NCI-H774 (cell line): ENCODE measurements around the gene AQP9.

Source experiments
- DNase-seq: peaks from one replicate; lab custom pipeline; 2025; lab: John Stamatoyannopoulos, UW

The AQP9 gene

DNA sequence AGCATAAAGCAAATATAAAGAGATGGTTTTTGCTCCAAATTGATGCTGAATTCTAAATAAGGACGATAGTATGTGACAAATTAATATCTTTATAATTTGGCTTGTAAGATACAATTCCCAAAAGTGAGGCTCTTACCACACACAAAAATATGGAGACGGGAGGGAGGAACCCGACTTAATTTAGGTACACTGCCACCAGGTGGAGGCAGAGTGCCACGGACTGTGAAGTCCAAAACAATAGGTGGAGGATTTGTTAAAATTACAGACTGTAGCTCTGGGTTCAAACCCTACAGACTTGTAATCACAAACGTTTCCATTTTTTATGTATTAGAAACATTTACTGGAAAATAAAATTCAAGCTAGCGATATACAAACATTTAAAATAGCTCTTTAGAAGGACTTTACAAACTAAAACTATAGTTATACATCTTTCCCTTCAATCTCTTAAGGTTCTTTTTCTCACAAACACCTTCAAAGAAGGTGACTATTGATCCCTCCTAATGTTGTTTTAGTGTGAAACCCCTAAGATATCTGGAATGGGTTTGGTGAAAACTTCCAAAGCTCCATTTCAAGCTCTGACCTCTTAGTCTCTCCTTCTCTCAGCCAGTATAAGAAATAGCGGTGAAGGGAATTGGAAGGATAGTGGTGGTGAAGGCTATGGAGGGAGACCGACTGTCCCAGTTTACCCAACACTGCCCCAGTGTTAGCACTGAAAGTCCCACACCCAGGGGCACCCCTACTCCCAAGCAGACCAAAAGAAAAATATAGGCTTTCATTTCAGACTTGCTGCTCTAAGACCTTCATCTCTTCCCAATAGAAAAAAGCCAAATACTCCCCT lies 89.7 kb downstream of the AQP9 start:
- DNase-seq = peak; percentile 65

DNA sequence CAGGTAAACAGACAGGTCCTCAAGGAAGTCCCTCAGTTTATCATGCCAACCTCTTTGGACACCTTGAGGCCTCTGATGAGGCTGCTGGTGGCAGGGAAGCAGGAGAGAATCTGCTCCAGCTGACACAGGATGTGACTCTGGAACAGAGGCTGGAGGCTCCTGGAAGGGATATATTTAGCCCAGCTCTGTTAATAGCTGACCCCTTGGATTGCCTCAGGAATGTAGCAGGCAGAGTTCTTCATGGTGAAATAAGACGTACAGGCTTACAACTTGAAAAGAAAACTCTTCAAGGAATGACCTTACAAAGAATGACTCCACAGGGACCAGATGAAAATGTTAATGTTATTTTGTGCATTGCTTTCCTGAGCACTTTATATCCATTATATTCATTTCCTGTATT lies 90.5 kb downstream of the AQP9 start:
- no peak for DNase-seq

DNA sequence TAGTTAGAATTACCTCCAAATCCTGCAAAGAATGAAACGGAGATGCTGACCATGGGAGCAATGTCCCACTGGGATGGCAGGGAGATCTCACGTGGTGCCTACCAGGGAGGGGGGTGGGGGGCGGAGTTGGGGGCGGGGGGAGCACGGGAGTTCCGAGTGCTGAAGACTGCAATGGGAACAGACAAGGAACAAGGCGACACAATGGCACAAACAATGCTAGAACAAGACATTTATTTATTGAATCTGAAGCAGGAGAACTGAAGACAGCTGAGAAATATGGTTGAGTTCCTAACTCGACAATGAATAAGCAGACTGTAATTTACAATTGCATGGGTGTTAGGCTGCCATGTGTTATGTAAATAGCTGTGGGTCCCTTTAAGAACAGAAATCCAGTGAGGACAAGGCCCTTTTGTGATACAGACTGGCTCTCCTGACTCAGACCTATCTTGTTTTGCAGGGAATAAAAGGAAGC lies 91.2 kb downstream of the AQP9 start:
- peak; percentile 10 for DNase-seq

DNA sequence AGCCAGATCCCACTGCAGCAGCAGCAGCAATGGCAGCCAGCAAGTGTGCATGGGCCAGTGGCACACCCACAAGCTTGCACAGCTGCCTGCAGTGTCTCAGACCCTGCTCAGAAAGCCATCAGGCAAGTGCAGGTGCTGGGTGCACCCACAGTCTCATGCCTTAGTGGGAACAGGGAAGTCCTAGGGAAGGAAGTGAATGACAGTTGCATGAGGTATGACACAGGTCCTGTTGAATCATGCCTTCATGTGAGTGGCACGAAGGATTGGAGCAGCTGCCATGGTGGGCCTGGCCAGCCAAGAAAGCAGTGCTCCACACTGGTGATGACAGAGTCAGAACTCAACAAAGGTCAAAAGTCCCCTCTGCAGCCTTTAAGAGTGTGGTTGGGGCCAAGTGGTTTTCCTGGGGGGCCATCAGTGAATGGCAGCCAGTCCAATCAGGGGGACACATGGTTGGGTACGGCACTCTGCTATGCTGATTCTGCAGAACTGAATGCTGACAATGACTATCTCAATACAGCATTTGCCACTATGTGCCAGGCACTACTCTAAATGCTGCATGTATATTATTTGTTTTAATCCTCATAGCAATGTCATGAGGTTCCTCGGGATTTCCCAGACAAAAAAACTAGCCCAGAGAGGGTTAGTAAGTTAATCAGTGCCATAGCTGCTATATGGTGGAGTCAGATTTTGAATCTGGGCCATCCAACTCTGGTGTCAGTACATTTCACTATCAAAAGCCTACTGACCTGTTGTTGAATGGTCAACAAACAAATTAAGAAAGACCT lies 94.3 kb downstream of the AQP9 start:
- DNase-seq = no peak

DNA sequence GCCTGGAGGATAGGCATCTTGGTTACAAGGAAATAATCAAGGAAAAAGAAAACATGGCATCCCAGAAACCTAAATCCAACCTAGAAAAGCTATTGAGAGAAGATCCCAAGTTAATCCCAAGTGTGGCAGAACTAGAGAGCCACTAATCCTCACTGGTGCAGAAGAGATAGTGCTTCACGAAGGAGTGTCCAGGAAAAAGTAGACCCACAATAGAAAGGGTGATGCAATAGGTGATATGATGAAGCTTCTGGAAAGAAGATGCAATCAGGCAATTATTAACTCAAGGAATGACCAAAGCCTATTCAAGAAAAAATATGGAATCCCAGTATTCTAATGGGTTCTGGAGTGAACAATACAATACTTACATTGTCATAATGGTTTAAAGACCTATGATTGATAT lies 95.2 kb downstream of the AQP9 start:
- DNase-seq = no peak
